Transverse colon (tissue), 3 donors: Measurements from ENCODE around the gene ARHGAP31.

Source experiments
- CTCF ChIP-seq, 5 experiments: fragments of 200-600 bp in 3 of 5; fragments of 450-650 bp in 2 of 5; sonication (generic) in 3 of 5; IDR thresholded peaks; 1 replicate in 2 of 5; 2 replicates in 3 of 5; pipeline ENCODE4 v1.5.1; 2016 to 2017; ENCODE audit warnings: antibody characterized with exemption in 5 of 5, inconsistent platforms in 3 of 5, mild to moderate bottlenecking in 2 of 5, moderate library complexity in 1 of 5
- EP300 ChIP-seq: sonication (generic); formaldehyde crosslinking; IDR thresholded peaks from one replicate; pipeline ENCODE4 v1.6.1; 2017; ENCODE audit warnings: antibody characterized with exemption, low read depth

- TF ChIP-seq CTCF (IDR thresholded peaks at IDR 0.05) (no peak), EP300 (no peak)
Measured at GRCh38 chr3:119468041-119468440, 173.9 kb downstream of the ARHGAP31 start.
